Stomach (tissue), 9 donors: ENCODE measurements around the gene CSMD2. TPM values are rescaled to one million over a fixed set of nuclear protein-coding genes. Genes with fewer than 3 reads are reported as not detected.

Experiments used
- DNase-seq, 2 donors: peaks; one replicate each; pipeline versions ENCODE4 v3.0.0 to v3.0.0-alpha.2; 2013 to 2019
- H3K27ac ChIP-seq, 5 donors: fragments of 200-600 bp in 4 of 5; sonication (generic) in 4 of 5; one replicate each; pipeline ENCODE4 v1.5.1; 2013 to 2019; ENCODE audit warnings: mild to moderate bottlenecking in 1 of 5, moderate library complexity in 1 of 5
- H3K27me3 ChIP-seq, 3 donors: fragments of 200-600 bp; sonication (generic); one replicate each; pipeline ENCODE4 v1.5.1; 2017 to 2019; ENCODE audit warnings: mixed run types in 1 of 3
- H3K36me3 ChIP-seq, 4 donors: fragments of 200-600 bp; sonication (generic); 1 replicate in 3 of 4; 2 replicates in 1 of 4; pipeline ENCODE4 v1.5.1; 2016 to 2019
- H3K4me1 ChIP-seq, 4 donors: fragments of 200-600 bp; sonication (generic); one replicate each; pipeline ENCODE4 v1.5.1; 2016 to 2019
- H3K4me3 ChIP-seq, 4 donors: fragments of 200-600 bp; sonication (generic) in 3 of 4; one replicate each; pipeline ENCODE4 v1.5.1; 2016 to 2019; ENCODE audit warnings: mild to moderate bottlenecking in 1 of 4
- H3K9me3 ChIP-seq, 4 donors: fragments of 200-600 bp; sonication (generic); one replicate each; pipeline ENCODE4 v1.5.1; 2016 to 2019
- EP300 ChIP-seq: sonication (generic); formaldehyde crosslinking; IDR thresholded peaks from one replicate; pipeline ENCODE4 v1.6.1; 2017; ENCODE audit warnings: antibody characterized with exemption
- POLR2A ChIP-seq, 4 donors: fragments of 450-650 bp; IDR thresholded peaks; one replicate each; pipeline ENCODE4 v1.6.1; 2016; ENCODE audit warnings: antibody characterized with exemption in 4 of 4, control low read depth in 2 of 4, mild to moderate bottlenecking in 1 of 4, moderate library complexity in 1 of 4
- POLR2AphosphoS5 ChIP-seq, 3 donors: sonication (generic); formaldehyde crosslinking; IDR thresholded peaks; one replicate each; pipeline ENCODE4 v1.6.1; 2016; ENCODE audit warnings: antibody characterized with exemption in 3 of 3
- WGBS, 5 donors: extraction: QIAGEN DNeasy Blood & Tissue Kit in 3 of 5; methylation state at CpG; one replicate each; pipeline versions ENCODE4 v1.1.5 to v1.1.7; 2013 to 2018; 5-methylcytosine and 5-hydroxymethylcytosine counted together
- intact Hi-C: fragments of 100-400 bp; cut with DNase I; formaldehyde crosslinking; loops from one replicate; pipeline ENCODE4 v1.15.1; 2023; ENCODE audit warnings: low total_unique reads
- polyA plus RNA-seq, 3 donors: library from polyadenylated mRNA; stranded (reverse); fragments of 200-250 nt; gene quantifications; one replicate each; pipeline ENCODE4 v1.2.3, GENCODE V29; 2013
- total RNA-seq, 5 donors: library from RNA; depleted of rRNA; stranded (reverse); fragments of >200 nt; gene quantifications; one replicate each; pipeline versions ENCODE4 v1.1.0 to v1.2.3, GENCODE V29; 2014 to 2016
- TF ChIP-seq, protein P1 (sequence below), 7 experiments: fragments of 450-650 bp in 4 of 7; fragments of 200-600 bp in 3 of 7; sonication (generic) in 3 of 7; IDR thresholded peaks; one replicate each; pipeline ENCODE4 v1.5.1; 2016 to 2019; ENCODE audit warnings: antibody characterized with exemption in 7 of 7, control low read depth in 2 of 7, mild to moderate bottlenecking in 1 of 7
- donor health status: healthy with polysubstance abuse.
- donor health status: Bipolar disorder and iron deficiency.
- donor health status: healthy.

The CSMD2 gene
- total and polyA plus RNA-seq, 8 donors, result 0.10 to 3.5 (median 0.37) TPM; not detected in 1

DNA sequence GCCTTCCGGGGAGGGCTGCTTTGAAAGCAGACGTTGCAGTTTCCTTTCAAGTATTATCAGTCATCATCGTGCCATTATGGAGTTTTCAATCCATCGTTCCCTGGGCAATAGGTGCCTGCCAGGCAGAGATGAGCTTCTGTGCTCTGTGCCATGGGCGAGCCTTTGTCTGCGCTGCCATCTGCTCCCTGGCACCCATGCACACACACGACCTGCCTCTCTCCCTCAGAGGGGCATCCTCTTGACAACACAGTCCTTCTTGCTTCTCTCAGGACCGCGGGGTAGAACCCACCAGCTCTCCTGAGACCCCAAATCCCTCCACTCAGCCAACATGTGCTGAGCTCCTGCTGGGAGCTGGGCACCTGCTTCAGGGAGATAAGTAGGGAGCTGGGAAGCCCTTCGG lies 151.9 kb downstream of the CSMD2 start:
- 72 to 81% (median 76%) methylated on average over 10 of the region's 10 CpGs for WGBS, 5 donors
- Histone ChIP-seq H3K4me3 (no peak overlapping the region), H3K27me3 (peaks cover 0 to 6% (median 0%) of the 10 kb centered on the region in 3 donors), H3K4me1 (peaks cover 0 to 4% (median 0%) of the 10 kb centered on the region in 4 donors), H3K27ac (no peak overlapping the region), H3K9me3 (no peaks in the 10 kb centered on the region), H3K36me3 (no peaks in the 10 kb centered on the region)
- TF ChIP-seq POLR2AphosphoS5 (IDR thresholded peaks at IDR 0.05) (no peak), EP300 (no peak), POLR2A (IDR thresholded peaks at IDR 0.05) (no peak)
- TF ChIP-seq, protein P1, sequence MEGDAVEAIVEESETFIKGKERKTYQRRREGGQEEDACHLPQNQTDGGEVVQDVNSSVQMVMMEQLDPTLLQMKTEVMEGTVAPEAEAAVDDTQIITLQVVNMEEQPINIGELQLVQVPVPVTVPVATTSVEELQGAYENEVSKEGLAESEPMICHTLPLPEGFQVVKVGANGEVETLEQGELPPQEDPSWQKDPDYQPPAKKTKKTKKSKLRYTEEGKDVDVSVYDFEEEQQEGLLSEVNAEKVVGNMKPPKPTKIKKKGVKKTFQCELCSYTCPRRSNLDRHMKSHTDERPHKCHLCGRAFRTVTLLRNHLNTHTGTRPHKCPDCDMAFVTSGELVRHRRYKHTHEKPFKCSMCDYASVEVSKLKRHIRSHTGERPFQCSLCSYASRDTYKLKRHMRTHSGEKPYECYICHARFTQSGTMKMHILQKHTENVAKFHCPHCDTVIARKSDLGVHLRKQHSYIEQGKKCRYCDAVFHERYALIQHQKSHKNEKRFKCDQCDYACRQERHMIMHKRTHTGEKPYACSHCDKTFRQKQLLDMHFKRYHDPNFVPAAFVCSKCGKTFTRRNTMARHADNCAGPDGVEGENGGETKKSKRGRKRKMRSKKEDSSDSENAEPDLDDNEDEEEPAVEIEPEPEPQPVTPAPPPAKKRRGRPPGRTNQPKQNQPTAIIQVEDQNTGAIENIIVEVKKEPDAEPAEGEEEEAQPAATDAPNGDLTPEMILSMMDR (IDR thresholded peaks at IDR 0.05), result no peak
- intact Hi-C loops, result no loop called here
- DNase-seq, result no peak

- H3K27ac ChIP-seq, result no peak overlapping the region
- peaks cover 0 to 4% (median 0%) of the 10 kb centered on the region in 3 donors for H3K27me3 ChIP-seq
- no peaks in the 10 kb centered on the region for H3K36me3 ChIP-seq
- H3K4me1 ChIP-seq, result peaks cover 0 to 4% (median 0%) of the 10 kb centered on the region in 4 donors
- no peaks in the 10 kb centered on the region for H3K9me3 ChIP-seq
- WGBS, 5 donors, result 53 to 72% (median 66%) methylated on average over 5 of the region's 5 CpGs
- no peak for DNase-seq
- no peak overlapping the region for H3K4me3 ChIP-seq
- intact Hi-C loops, result no loop called here
- TF ChIP-seq EP300, result no peak
- TF ChIP-seq, protein P1 (IDR thresholded peaks at IDR 0.05), result no peak
These were observed 155.6 kb downstream of the CSMD2 start for GRCh38 chr1:34009340-34009985.

- no peak overlapping the region for H3K27ac ChIP-seq
- H3K9me3 ChIP-seq, result no peaks in the 10 kb centered on the region
- H3K4me3 ChIP-seq, result no peak overlapping the region
- peaks cover 0 to 4% (median 0%) of the 10 kb centered on the region in 3 donors for H3K27me3 ChIP-seq
- TF ChIP-seq POLR2A (IDR thresholded peaks at IDR 0.05), result no peak
- TF ChIP-seq, protein P1 (IDR thresholded peaks at IDR 0.05), result no peak
- TF ChIP-seq POLR2AphosphoS5 (IDR thresholded peaks at IDR 0.05), result no peak
- no peak for TF ChIP-seq EP300
- DNase-seq, result no peak
- intact Hi-C loops, result no loop called here
- 60 to 67% (median 60%) methylated on average over 2 of the region's 2 CpGs for WGBS, 5 donors
- no peaks in the 10 kb centered on the region for H3K4me1 ChIP-seq
- no peaks in the 10 kb centered on the region for H3K36me3 ChIP-seq
These were observed 157.3 kb downstream of the CSMD2 start for GRCh38 chr1:34007760-34008159.

- Histone ChIP-seq H3K9me3 (no peaks in the 10 kb centered on the region), H3K27me3 (peaks cover 0 to 4% (median 0%) of the 10 kb centered on the region in 3 donors), H3K4me1 (no peaks in the 10 kb centered on the region), H3K4me3 (no peak overlapping the region), H3K27ac (no peak overlapping the region), H3K36me3 (no peaks in the 10 kb centered on the region)
- 75 to 96% (median 89%) methylated on average over 2 of the region's 2 CpGs for WGBS, 5 donors
- TF ChIP-seq POLR2A (IDR thresholded peaks at IDR 0.05) (no peak), EP300 (no peak), POLR2AphosphoS5 (IDR thresholded peaks at IDR 0.05) (no peak)
- TF ChIP-seq, protein P1 (IDR thresholded peaks at IDR 0.05), result no peak
- no peak for DNase-seq
- intact Hi-C loops, result no loop called here
These were observed 159.7 kb downstream of the CSMD2 start for GRCh38 chr1:34005309-34005708.
